Keratinocyte (primary cell): ENCODE measurements around the gene ASCL2. TPM values are rescaled to one million over a fixed set of nuclear protein-coding genes. Genes with fewer than 3 reads are reported as not detected.

Experiments
- DNase-seq: peaks from one replicate; pipeline ENCODE4 v3.0.0-alpha.2; 2011; ENCODE audit warnings: low read depth, missing footprints, low spot score
- FAIRE-seq: peaks from 2 replicates; lab custom pipeline; 2011; peaks lifted over from hg19 to GRCh38; lab: Jason Lieb, UNC
- H2AFZ ChIP-seq: 2 replicates; pipeline ENCODE4 v1.6.0; 2012; ENCODE audit warnings: low read length, control low read depth, inconsistent platforms; ENCODE audit not compliant: control insufficient read depth
- H3K27ac ChIP-seq: 2 replicates; pipeline ENCODE4 v1.5.1; 2011; ENCODE audit warnings: low read length; ENCODE audit not compliant: control insufficient read depth, insufficient read depth
- H3K27me3 ChIP-seq: 3 replicates; pipeline ENCODE4 v1.6.0; 2011; ENCODE audit warnings: low read length; ENCODE audit not compliant: control insufficient read depth, insufficient read depth; ENCODE audit errors: extremely low read depth
- H3K36me3 ChIP-seq, 2 experiments: 2 replicates in 1 of 2; 3 replicates in 1 of 2; pipeline ENCODE4 v1.5.1; 2011; ENCODE audit warnings: low read length in 2 of 2, mild to moderate bottlenecking in 1 of 2; ENCODE audit not compliant: control insufficient read depth in 2 of 2, insufficient read depth in 2 of 2; ENCODE audit errors: extremely low read depth in 1 of 2
- H3K4me1 ChIP-seq: 3 replicates; pipeline ENCODE4 v1.5.1; 2011; ENCODE audit warnings: low read length; ENCODE audit not compliant: control insufficient read depth, insufficient read depth; ENCODE audit errors: extremely low read depth
- H3K4me2 ChIP-seq: 3 replicates; pipeline ENCODE4 v1.6.0; 2011; ENCODE audit warnings: low read depth, low read length; ENCODE audit not compliant: control insufficient read depth, insufficient read depth; ENCODE audit errors: extremely low read depth
- H3K4me3 ChIP-seq, 3 experiments: fragments of 200-600 bp in 1 of 3; sonication (generic) in 1 of 3; 2 replicates in 2 of 3; 3 replicates in 1 of 3; pipeline ENCODE4 v1.5.1; 2011 to 2016; ENCODE audit warnings: low read length in 3 of 3, mild to moderate bottlenecking in 3 of 3, control low read depth in 2 of 3, inconsistent platforms in 1 of 3, low read depth in 1 of 3, mixed read lengths in 1 of 3, mixed run types in 1 of 3, moderate library complexity in 1 of 3; ENCODE audit not compliant: control insufficient read depth in 2 of 3, insufficient read depth in 2 of 3; ENCODE audit errors: extremely low read depth in 1 of 3
- H3K79me2 ChIP-seq: 2 replicates; pipeline ENCODE4 v1.6.0; 2012; ENCODE audit warnings: low read length; ENCODE audit not compliant: control insufficient read depth, insufficient read depth
- H3K9ac ChIP-seq: 3 replicates; pipeline ENCODE4 v1.6.0; 2011; ENCODE audit warnings: low read length; ENCODE audit not compliant: control insufficient read depth, insufficient read depth; ENCODE audit errors: extremely low read depth
- H3K9me1 ChIP-seq: 3 replicates; pipeline ENCODE4 v1.6.0; 2011; ENCODE audit warnings: low read length; ENCODE audit not compliant: control insufficient read depth, insufficient read depth; ENCODE audit errors: extremely low read depth
- H3K9me3 ChIP-seq: 2 replicates; pipeline ENCODE4 v1.5.1; 2012; ENCODE audit warnings: low read depth, low read length; ENCODE audit not compliant: control insufficient read depth
- H4K20me1 ChIP-seq: 3 replicates; pipeline ENCODE4 v1.6.0; 2011; ENCODE audit warnings: low read length; ENCODE audit not compliant: control insufficient read depth, insufficient read depth; ENCODE audit errors: extremely low read depth
- EZH2 ChIP-seq: IDR thresholded peaks from one replicate; pipeline ENCODE4 v1.6.1; 2012; ENCODE audit warnings: inconsistent platforms, mild to moderate bottlenecking, low read length, moderate library complexity
- dilution Hi-C: fragments of 300-500 bp; cut with MboI; formaldehyde crosslinking; loops from one replicate; pipeline ENCODE4 v1.7.0; 2020; ENCODE audit warnings: low sequenced_read_pairs; ENCODE audit not compliant: extremely low pct_ligation_motif_present
- polyA plus RNA-seq, 5 experiments: library from polyadenylated mRNA; depleted of rRNA in 3 of 5; stranded (reverse) in 3 of 5; stranded (forward) in 1 of 5; unstranded in 1 of 5; fragments of >200 nt; gene quantifications; 1 replicate in 1 of 5; 2 replicates in 3 of 5; 3 replicates in 1 of 5; pipeline versions ENCODE4 v1.2.1 to v1.2.3, GENCODE V29; 2011 to 2012; ENCODE audit warnings: missing spikeins in 2 of 5, low read depth in 1 of 5, low replicate concordance in 1 of 5
- TF ChIP-seq, protein P1 (sequence below), 3 experiments: IDR thresholded peaks in 1 of 3; conservative IDR thresholded peaks in 1 of 3; optimal IDR thresholded peaks in 1 of 3; 2 replicates in 2 of 3; 3 replicates in 1 of 3; pipeline versions ENCODE3 to v1.5.1; 2011; ENCODE audit warnings: low read length in 3 of 3, mild to moderate bottlenecking in 3 of 3, moderate library complexity in 2 of 3, control low read depth in 1 of 3, inconsistent platforms in 1 of 3; ENCODE audit not compliant: insufficient read depth in 2 of 3; ENCODE audit errors: extremely low read depth in 1 of 3

Gene ASCL2
- polyA plus RNA-seq, 1 donor (not counting 4 experiments of a cell fraction or from before 2014, with no cell fraction given), result 0.26 TPM

DNA sequence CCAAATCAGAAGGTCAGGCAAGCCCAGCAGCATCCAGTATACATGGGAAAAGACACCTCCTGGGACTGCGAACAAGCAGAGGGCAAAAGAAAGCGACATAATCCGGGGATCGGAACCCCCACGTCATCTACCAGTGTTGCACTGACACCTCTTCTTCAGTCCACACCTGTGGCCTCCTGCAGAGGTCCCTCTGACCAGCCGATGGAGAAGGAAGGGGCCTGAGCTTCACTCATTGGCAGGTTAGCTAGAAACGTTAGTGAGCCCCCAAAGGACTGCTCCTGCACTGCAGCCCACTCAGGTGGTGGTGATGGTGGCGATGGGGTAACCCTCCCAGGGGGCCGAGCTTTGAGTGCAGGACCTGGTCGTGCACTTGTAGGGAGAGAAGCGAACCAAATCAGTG is 22.1 kb downstream of the ASCL2 start:
- H3K9me1 ChIP-seq, result no peaks in the 10 kb centered on the region
- H4K20me1 ChIP-seq, result no peaks in the 10 kb centered on the region
- no peaks in the 10 kb centered on the region for H3K4me1 ChIP-seq
- H3K9ac ChIP-seq, result no peak overlapping the region
- dilution Hi-C loops, result no loop called here
- FAIRE-seq (no peak), DNase-seq (no peak)
- no peak overlapping the region for H3K4me3 ChIP-seq
- H2AFZ ChIP-seq, result no peak overlapping the region
- no peaks in the 10 kb centered on the region for H3K79me2 ChIP-seq
- H3K27ac ChIP-seq, result no peak overlapping the region
- no peak for TF ChIP-seq EZH2
- TF ChIP-seq, protein P1, sequence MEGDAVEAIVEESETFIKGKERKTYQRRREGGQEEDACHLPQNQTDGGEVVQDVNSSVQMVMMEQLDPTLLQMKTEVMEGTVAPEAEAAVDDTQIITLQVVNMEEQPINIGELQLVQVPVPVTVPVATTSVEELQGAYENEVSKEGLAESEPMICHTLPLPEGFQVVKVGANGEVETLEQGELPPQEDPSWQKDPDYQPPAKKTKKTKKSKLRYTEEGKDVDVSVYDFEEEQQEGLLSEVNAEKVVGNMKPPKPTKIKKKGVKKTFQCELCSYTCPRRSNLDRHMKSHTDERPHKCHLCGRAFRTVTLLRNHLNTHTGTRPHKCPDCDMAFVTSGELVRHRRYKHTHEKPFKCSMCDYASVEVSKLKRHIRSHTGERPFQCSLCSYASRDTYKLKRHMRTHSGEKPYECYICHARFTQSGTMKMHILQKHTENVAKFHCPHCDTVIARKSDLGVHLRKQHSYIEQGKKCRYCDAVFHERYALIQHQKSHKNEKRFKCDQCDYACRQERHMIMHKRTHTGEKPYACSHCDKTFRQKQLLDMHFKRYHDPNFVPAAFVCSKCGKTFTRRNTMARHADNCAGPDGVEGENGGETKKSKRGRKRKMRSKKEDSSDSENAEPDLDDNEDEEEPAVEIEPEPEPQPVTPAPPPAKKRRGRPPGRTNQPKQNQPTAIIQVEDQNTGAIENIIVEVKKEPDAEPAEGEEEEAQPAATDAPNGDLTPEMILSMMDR (optimal IDR thresholded peaks at IDR 0.05 in 1 of 3, IDR thresholded peaks at IDR 0.05 in 1 of 3, conservative IDR thresholded peaks at IDR 0.05 in 1 of 3; ENCODE audit: extremely low read depth in 1 of 3, insufficient read depth in 2 of 3, low read length in 3 of 3), result no peak
- H3K4me2 ChIP-seq, result no peak overlapping the region
- no peaks in the 10 kb centered on the region for H3K9me3 ChIP-seq
- no peaks in the 10 kb centered on the region for H3K36me3 ChIP-seq
- H3K27me3 ChIP-seq, result no peaks in the 10 kb centered on the region

DNA sequence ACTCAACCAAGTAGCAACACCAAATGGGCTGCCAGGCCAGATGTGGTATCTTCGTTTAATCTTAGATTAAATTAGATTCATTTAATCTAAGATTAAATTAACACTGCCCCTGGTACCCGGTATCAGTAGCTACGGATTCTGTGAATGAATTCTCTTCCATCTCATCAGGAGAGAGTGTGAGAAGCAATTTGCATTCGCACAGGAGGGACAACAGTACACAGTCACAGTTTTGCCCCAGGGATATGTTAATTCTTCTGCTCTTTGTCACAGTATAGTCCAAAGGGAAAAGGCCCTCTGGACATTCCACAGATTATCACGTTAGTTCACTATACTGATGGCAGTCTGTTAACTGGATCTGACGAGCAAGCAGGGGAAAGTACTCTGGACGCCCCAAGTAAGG is 22.9 kb downstream of the ASCL2 start:
- Histone ChIP-seq H2AFZ (no peak overlapping the region), H3K27ac (no peak overlapping the region), H3K9me3 (no peaks in the 10 kb centered on the region), H3K4me1 (no peaks in the 10 kb centered on the region), H3K27me3 (no peaks in the 10 kb centered on the region), H3K4me2 (no peak overlapping the region), H3K9ac (no peak overlapping the region), H3K36me3 (no peaks in the 10 kb centered on the region), H3K9me1 (no peaks in the 10 kb centered on the region), H3K79me2 (no peaks in the 10 kb centered on the region), H4K20me1 (no peaks in the 10 kb centered on the region), H3K4me3 (no peak overlapping the region)
- FAIRE-seq (no peak), DNase-seq (no peak)
- TF ChIP-seq, protein P1 (optimal IDR thresholded peaks at IDR 0.05 in 1 of 3, IDR thresholded peaks at IDR 0.05 in 1 of 3, conservative IDR thresholded peaks at IDR 0.05 in 1 of 3; ENCODE audit: extremely low read depth in 1 of 3, insufficient read depth in 2 of 3, low read length in 3 of 3), result no peak
- no peak for TF ChIP-seq EZH2
- dilution Hi-C loops, result no loop called here
